ENCODE results near the gene HECTD4. TPM values are rescaled to one million over a fixed set of nuclear protein-coding genes. Genes with fewer than 3 reads are reported as not detected.

Gene HECTD4
- total and polyA plus RNA-seq, 9 of the 15 experiments (the other 6 are each of a cell fraction or from before 2014, with no cell fraction given), result 3.5 to 33.3 (median 13.5) TPM

DNA sequence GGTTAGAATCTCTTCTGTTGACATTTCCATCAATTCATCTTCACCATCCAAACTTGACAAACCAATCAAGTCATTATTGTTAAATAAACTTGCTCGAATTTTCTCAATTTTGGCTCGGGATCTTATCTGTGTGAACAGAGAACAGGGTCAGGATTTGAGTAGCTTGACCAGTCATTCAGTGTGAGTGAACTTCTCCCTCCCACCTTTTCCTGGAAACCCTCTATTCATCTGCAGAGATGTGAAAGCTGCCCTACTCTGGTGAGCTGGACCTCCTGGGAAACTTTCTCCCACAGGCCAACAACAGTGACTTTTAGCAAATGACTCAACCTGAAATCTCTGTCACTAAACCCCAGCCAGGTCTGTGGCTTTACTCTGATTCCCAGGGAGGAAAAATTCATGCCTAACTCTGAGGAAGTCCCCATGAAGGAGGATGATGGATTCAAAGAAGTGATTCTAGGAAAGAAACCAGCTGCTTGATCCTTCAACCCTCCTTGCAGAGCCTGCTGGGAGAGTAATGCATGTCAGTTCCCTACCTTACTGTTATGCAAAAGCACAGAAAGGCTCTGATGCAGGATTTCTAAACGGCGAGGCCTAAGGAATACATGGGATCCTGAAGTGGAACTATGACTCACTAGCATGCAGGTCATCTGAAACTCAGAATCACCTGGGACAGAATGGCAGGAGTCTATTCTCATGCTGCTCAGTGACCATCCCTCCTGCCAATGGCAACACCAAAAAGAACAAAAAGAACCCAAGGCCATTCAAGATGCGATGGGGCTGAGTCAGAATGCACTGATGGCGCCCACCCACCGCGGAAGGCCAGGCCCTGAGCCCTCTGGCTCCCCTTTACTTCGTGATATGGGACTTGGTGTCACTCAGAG, 198.8 kb downstream of the HECTD4 start (continued):
- TF ChIP-seq MED1 (CRISPR knock-in tag; IDR thresholded peaks at IDR 0.05; ENCODE audit: borderline replicate concordance) (no peak), JUND (IDR thresholded peaks at IDR 0.05; ENCODE audit: borderline replicate concordance, low read depth, low read length) (0 out of 2 replicates have a peak, but pooled peaks have one; percentile 10), JUND (tag; IDR thresholded peaks at IDR 0.05; ENCODE audit: borderline replicate concordance, low read depth, low read length) (no peak; the same call in 2 of the 3 replicates), GABPB1 (CRISPR knock-in tag; IDR thresholded peaks at IDR 0.05) (no peak), PTBP1 (IDR thresholded peaks at IDR 0.05; ENCODE audit: low read depth, low read length) (no peak), POLR2AphosphoS2 (IDR thresholded peaks at IDR 0.05; ENCODE audit: low read length) (no peak), ELF2 (CRISPR knock-in tag; IDR thresholded peaks at IDR 0.05) (no peak), NEUROD1 (IDR thresholded peaks at IDR 0.05; ENCODE audit: borderline replicate concordance, low read depth, low read length, partially characterized antibody) (no peak), STAT5A (IDR thresholded peaks at IDR 0.05; ENCODE audit: borderline replicate concordance, low read length) (0 out of 2 replicates have a peak, but pooled peaks have one; percentile 40), RBBP5 (IDR thresholded peaks at IDR 0.05; ENCODE audit: borderline replicate concordance, insufficient read depth, low read length, poor library complexity, severe bottlenecking) (no peak), HMBOX1 (IDR thresholded peaks at IDR 0.05) (no peak), PREB (CRISPR knock-in tag; IDR thresholded peaks at IDR 0.05) (no peak), NFE2L1 (tag; IDR thresholded peaks at IDR 0.05; ENCODE audit: borderline replicate concordance, low read depth) (no peak), HNRNPH1 (optimal IDR thresholded peaks at IDR 0.05; ENCODE audit: low read depth, low read length) (no peak), ARHGAP35 (IDR thresholded peaks at IDR 0.05; ENCODE audit: partially characterized antibody) (no peak)
- TF ChIP-seq, protein P1, sequence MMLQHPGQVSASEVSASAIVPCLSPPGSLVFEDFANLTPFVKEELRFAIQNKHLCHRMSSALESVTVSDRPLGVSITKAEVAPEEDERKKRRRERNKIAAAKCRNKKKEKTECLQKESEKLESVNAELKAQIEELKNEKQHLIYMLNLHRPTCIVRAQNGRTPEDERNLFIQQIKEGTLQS (IDR thresholded peaks at IDR 0.05), result peak; percentile 9; the same call in 1 of the 2 replicates
- TF ChIP-seq, protein P1 (CRISPR knock-in tag; conservative IDR thresholded peaks at IDR 0.05), result no peak
- TF ChIP-seq, protein P2, sequence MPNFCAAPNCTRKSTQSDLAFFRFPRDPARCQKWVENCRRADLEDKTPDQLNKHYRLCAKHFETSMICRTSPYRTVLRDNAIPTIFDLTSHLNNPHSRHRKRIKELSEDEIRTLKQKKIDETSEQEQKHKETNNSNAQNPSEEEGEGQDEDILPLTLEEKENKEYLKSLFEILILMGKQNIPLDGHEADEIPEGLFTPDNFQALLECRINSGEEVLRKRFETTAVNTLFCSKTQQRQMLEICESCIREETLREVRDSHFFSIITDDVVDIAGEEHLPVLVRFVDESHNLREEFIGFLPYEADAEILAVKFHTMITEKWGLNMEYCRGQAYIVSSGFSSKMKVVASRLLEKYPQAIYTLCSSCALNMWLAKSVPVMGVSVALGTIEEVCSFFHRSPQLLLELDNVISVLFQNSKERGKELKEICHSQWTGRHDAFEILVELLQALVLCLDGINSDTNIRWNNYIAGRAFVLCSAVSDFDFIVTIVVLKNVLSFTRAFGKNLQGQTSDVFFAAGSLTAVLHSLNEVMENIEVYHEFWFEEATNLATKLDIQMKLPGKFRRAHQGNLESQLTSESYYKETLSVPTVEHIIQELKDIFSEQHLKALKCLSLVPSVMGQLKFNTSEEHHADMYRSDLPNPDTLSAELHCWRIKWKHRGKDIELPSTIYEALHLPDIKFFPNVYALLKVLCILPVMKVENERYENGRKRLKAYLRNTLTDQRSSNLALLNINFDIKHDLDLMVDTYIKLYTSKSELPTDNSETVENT (CRISPR knock-in tag; IDR thresholded peaks at IDR 0.05), result no peak

All from K562 (cell line).